ENCODE results near the gene CNN2. TPM values are rescaled to one million over a fixed set of nuclear protein-coding genes. Genes with fewer than 3 reads are reported as not detected.

The CNN2 gene
- total RNA-seq, 2 donors from 2014 or later: 98.9 to 124 TPM

- Mint-ChIP-seq H3K9me3 (no peaks in the 10 kb centered on the region), H3K27ac (no peak overlapping the region), H3K4me1 (ENCODE audit: low read depth) (peaks cover 42% of the 10 kb centered on the region), H3K4me3 (no peak overlapping the region), H3K27me3 (ENCODE audit: low read depth) (no peaks in the 10 kb centered on the region), H3K36me3 (ENCODE audit: insufficient read depth in 2 of 2) (peaks cover 8 to 31% of the 10 kb centered on the region in 2 donors)
- ATAC-seq (replicated peaks in 1 of 2) (no peak), DNase-seq (no peak)
Observed at GRCh38 chr19:1035998-1036621, 9.7 kb downstream of the CNN2 start.

- ATAC-seq (replicated peaks in 1 of 2): no peak
- Mint-ChIP-seq H3K9me3 (no peaks in the 10 kb centered on the region), H3K36me3 (ENCODE audit: insufficient read depth in 2 of 2) (peaks cover 5 to 23% of the 10 kb centered on the region in 2 donors), H3K27ac (peak overlapping the region; percentile 25), H3K4me1 (ENCODE audit: low read depth) (peaks cover 47% of the 10 kb centered on the region), H3K4me3 (peak overlapping the region; percentile 75 to 98), H3K27me3 (ENCODE audit: low read depth) (no peaks in the 10 kb centered on the region)
- no peak for DNase-seq
Observed at GRCh38 chr19:1037621-1038064, 11.2 kb downstream of the CNN2 start.

GRCh38 chr19:1038978-1039645 is 12.7 kb downstream of the CNN2 start:
- Mint-ChIP-seq H3K36me3 (ENCODE audit: insufficient read depth in 2 of 2) (peaks cover 5 to 16% of the 10 kb centered on the region in 2 donors), H3K4me1 (ENCODE audit: low read depth) (peaks cover 42% of the 10 kb centered on the region), H3K4me3 (peak overlapping the region; percentile 86 to 98), H3K27ac (peak overlapping the region; percentile 52), H3K9me3 (no peaks in the 10 kb centered on the region), H3K27me3 (ENCODE audit: low read depth) (no peaks in the 10 kb centered on the region)
- ATAC-seq (replicated peaks in 1 of 2) (no peak), DNase-seq (no peak)

- Mint-ChIP-seq H3K27me3 (ENCODE audit: low read depth) (no peaks in the 10 kb centered on the region), H3K36me3 (ENCODE audit: insufficient read depth in 2 of 2) (peaks cover 5 to 16% of the 10 kb centered on the region in 2 donors), H3K4me1 (ENCODE audit: low read depth) (peaks cover 42% of the 10 kb centered on the region), H3K27ac (peak within 1 kb of the TSS; percentile 52), H3K4me3 (peak within 1 kb of the TSS; percentile 86 to 98), H3K9me3 (no peaks in the 10 kb centered on the region)
- DNase-seq (peak; percentile 100), ATAC-seq (replicated peaks in 1 of 2) (peak; percentile 95 to 96)
Observed at GRCh38 chr19:1039646-1040475, 13.5 kb downstream of the CNN2 start, which contains the start of gene ABCA7. ABCA7 (plus strand) TSS chr19:1040107; CDS start chr19:1041362, 1,255 bp downstream.

GRCh38 chr19:1040476-1041271 is 14.3 kb downstream of the CNN2 start:
- peaks cover 1 to 14% of the 10 kb centered on the region in 2 donors for H3K36me3 Mint-ChIP-seq (ENCODE audit: insufficient read depth in 2 of 2)
- peak overlapping the region; percentile 22 for H3K27ac Mint-ChIP-seq
- no peaks in the 10 kb centered on the region for H3K27me3 Mint-ChIP-seq (ENCODE audit: low read depth)
- no peaks in the 10 kb centered on the region for H3K9me3 Mint-ChIP-seq
- DNase-seq (peak; percentile 88 to 93), ATAC-seq (replicated peaks in 1 of 2) (peak; percentile 62 to 67)
- peak overlapping the region; percentile 86 to 98 for H3K4me3 Mint-ChIP-seq
- peaks cover 38% of the 10 kb centered on the region for H3K4me1 Mint-ChIP-seq (ENCODE audit: low read depth)

- H3K4me3 Mint-ChIP-seq: peak overlapping the region; percentile 86 to 98
- H3K4me1 Mint-ChIP-seq (ENCODE audit: low read depth): peaks cover 38% of the 10 kb centered on the region
- ATAC-seq (replicated peaks in 1 of 2) (no peak), DNase-seq (no peak)
- H3K36me3 Mint-ChIP-seq (ENCODE audit: insufficient read depth in 2 of 2): peaks cover 1 to 10% of the 10 kb centered on the region in 2 donors
- no peaks in the 10 kb centered on the region for H3K27me3 Mint-ChIP-seq (ENCODE audit: low read depth)
- H3K27ac Mint-ChIP-seq: no peak overlapping the region
- H3K9me3 Mint-ChIP-seq: no peaks in the 10 kb centered on the region
Observed at GRCh38 chr19:1041272-1041834, 14.9 kb downstream of the CNN2 start.

GRCh38 chr19:1041835-1042685 is 15.7 kb downstream of the CNN2 start:
- ATAC-seq (replicated peaks in 1 of 2) (no peak), DNase-seq (no peak)
- no peak overlapping the region for H3K4me3 Mint-ChIP-seq
- peaks cover 1 to 8% of the 10 kb centered on the region in 2 donors for H3K36me3 Mint-ChIP-seq (ENCODE audit: insufficient read depth in 2 of 2)
- H3K27me3 Mint-ChIP-seq (ENCODE audit: low read depth): no peaks in the 10 kb centered on the region
- H3K4me1 Mint-ChIP-seq (ENCODE audit: low read depth): peaks cover 38% of the 10 kb centered on the region
- no peak overlapping the region for H3K27ac Mint-ChIP-seq
- no peaks in the 10 kb centered on the region for H3K9me3 Mint-ChIP-seq

- peaks cover 0 to 3% of the 10 kb centered on the region in 2 donors for H3K36me3 Mint-ChIP-seq (ENCODE audit: insufficient read depth in 2 of 2)
- H3K27me3 Mint-ChIP-seq (ENCODE audit: low read depth): no peaks in the 10 kb centered on the region
- H3K4me3 Mint-ChIP-seq: no peak overlapping the region
- peaks cover 30% of the 10 kb centered on the region for H3K4me1 Mint-ChIP-seq (ENCODE audit: low read depth)
- no peak for ATAC-seq (replicated peaks in 1 of 2)
- no peak overlapping the region for H3K27ac Mint-ChIP-seq
- DNase-seq: no peak
- H3K9me3 Mint-ChIP-seq: no peaks in the 10 kb centered on the region
Observed at GRCh38 chr19:1042689-1043511, 16.5 kb downstream of the CNN2 start.

GRCh38 chr19:1045247-1045603 is 18.8 kb downstream of the CNN2 start:
- H3K4me3 Mint-ChIP-seq: no peak overlapping the region
- no peaks in the 10 kb centered on the region for H3K27me3 Mint-ChIP-seq (ENCODE audit: low read depth)
- no peak overlapping the region for H3K27ac Mint-ChIP-seq
- no peaks in the 10 kb centered on the region for H3K9me3 Mint-ChIP-seq
- peak; percentile 80 to 82 for DNase-seq
- H3K4me1 Mint-ChIP-seq (ENCODE audit: low read depth): peaks cover 11% of the 10 kb centered on the region
- no peaks in the 10 kb centered on the region for H3K36me3 Mint-ChIP-seq (ENCODE audit: insufficient read depth in 2 of 2)
- ATAC-seq (replicated peaks in 1 of 2): peak; percentile 65 to 71

- Mint-ChIP-seq H3K4me3 (no peak overlapping the region), H3K4me1 (ENCODE audit: low read depth) (peaks cover 4% of the 10 kb centered on the region), H3K27ac (no peak overlapping the region)
Observed at GRCh38 chr19:1046117-1046626, 19.8 kb downstream of the CNN2 start.

More at GRCh38 chr19:1046117-1046626, 19.8 kb downstream of the CNN2 start:
- Mint-ChIP-seq H3K9me3 (no peaks in the 10 kb centered on the region), H3K36me3 (ENCODE audit: insufficient read depth in 2 of 2) (no peaks in the 10 kb centered on the region), H3K27me3 (ENCODE audit: low read depth) (no peaks in the 10 kb centered on the region)
- no peak for DNase-seq
- ATAC-seq (replicated peaks in 1 of 2): no peak
